CD4-positive, alpha-beta T cell treated with Interleukin-10 for 1 hour (primary cell): Measurements from ENCODE around the gene SELENOT.
A peak's percentile ranks its signal among the peaks of the same experiment; 100 is the strongest.
"Not testable (repeated sequence)": the region's sequence is repeated elsewhere in the genome, so short reads cannot be mapped to it uniquely, and the experiment has no call there.

Experiments
- DNase-seq: peaks from one replicate; pipeline ENCODE4 v3.0.0-alpha.2; 2020

The SELENOT gene

DNA sequence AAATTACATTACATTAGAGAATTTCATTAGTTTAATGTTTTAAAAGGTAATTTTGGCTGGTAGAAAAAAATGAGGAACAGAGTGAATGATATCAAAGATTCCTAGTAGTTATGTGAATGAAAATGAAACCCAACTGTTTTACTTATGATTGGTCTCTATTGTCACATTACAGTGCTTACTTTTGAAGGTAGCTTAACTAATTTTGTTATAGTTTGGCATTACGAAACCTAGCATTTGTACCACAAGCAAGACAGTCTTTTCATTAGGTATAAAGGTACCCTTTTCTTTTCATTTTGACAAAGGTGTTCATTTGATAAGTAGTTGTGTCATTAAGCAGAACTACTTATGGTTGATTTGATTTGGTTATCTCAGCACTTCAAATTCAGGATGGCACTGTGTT, 6.9 kb downstream of the SELENOT start:
- DNase-seq, result no peak

DNA sequence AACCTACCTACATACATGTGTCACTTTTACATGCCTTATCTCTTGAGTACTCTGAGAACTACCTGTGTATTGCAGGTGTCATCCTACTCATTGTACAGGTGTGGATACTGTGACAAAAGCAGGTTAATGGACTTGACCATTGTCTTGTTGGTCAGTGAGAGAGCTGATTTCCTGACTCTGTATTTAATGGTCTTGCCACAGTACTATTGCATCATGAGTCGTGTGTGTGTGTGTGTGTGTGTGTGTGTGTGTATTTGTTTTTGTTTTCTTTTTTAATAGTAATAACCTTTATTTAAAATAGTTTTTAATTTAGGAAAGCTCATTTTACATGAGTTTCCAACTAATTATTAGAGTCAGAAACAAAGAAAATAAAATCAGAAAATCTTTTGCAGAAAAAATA, 7.7 kb downstream of the SELENOT start:
- DNase-seq, result no peak

DNA sequence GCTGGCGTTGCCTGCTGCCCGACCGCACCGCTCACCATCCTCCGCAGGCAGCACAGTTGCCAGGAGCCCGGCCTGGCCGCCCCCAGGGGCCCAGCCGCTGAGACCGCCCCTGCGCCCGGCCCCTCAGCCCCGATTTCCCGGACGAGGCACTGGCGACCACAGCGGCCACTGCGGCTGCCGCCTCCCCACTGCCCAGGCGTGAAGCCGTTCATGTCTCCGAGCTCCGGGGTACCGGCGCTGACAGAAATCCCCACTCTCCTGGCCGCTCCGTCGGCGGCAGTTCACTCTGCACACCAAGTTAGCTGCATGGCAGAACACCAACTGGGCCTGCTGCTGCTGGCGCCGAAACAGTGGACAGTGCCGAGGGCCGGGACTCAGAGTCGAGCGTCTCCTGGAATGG, 8.5 kb downstream of the SELENOT start:
- DNase-seq, result no peak

DNA sequence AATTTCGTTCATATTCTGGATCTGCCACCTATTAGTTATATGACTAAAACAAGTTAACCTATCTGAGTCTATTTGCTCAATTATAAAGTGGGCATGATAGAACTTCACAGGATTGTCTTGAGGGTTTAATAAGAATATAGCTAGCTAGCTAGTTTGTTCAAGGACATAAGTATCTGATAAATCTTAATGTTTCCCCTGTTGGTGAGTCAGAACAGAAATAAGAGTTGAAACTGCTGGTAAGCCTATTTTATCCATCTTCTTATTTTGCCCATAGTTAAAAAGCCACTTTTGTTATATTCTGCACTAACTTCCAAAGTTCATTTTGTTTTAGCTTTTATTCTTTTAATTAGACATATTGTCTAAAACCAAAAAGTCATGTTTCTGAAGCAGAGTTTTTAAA, 9.4 kb downstream of the SELENOT start:
- DNase-seq, result no peak

DNA sequence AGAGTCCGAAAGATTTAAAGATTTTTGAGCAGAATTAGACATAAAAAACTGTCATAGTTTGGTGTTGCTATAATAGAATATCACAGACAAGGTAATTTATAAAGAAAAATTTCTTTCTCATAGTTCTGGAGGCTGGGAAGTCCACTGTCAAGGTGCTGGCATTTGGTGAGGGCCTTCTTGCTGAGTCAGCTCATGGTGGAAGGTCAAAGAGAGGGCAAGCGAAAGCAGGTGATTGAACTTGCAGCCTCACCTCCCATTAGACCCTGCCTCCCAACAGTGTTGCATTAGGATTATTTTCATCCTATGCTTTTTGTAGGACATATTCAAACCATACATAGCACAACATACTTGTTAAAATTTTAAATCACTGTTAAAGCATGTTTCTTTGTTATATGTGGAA, 9.9 kb downstream of the SELENOT start:
- no peak for DNase-seq

- DNase-seq, result no peak
Measured at GRCh38 chr3:150613709-150614480, 10.8 kb downstream of the SELENOT start.

- no peak for DNase-seq
Measured at GRCh38 chr3:150620002-150620689, 17.0 kb downstream of the SELENOT start.

- not testable (repeated sequence) for DNase-seq
Measured at GRCh38 chr3:150622955-150623354, 19.8 kb downstream of the SELENOT start.

DNA sequence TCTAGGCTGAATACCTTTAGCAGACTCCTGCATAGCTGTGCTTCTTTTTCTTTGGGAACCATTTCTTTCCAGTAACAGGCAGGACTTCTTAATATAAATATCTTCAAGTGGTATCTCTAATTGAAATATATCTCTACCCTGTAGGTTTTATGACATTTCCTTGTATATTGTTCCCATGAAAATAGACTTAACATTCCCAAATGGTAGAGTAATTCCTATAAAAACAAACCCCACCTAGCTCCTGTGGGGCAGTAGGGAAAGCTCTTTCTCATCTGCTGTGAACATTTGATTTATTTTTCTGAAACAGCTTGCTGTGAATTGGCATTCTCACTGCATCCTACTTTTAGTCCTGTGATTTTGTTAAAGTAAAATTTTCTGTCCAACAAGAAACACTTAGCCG, 20.8 kb downstream of the SELENOT start:
- no peak for DNase-seq

DNA sequence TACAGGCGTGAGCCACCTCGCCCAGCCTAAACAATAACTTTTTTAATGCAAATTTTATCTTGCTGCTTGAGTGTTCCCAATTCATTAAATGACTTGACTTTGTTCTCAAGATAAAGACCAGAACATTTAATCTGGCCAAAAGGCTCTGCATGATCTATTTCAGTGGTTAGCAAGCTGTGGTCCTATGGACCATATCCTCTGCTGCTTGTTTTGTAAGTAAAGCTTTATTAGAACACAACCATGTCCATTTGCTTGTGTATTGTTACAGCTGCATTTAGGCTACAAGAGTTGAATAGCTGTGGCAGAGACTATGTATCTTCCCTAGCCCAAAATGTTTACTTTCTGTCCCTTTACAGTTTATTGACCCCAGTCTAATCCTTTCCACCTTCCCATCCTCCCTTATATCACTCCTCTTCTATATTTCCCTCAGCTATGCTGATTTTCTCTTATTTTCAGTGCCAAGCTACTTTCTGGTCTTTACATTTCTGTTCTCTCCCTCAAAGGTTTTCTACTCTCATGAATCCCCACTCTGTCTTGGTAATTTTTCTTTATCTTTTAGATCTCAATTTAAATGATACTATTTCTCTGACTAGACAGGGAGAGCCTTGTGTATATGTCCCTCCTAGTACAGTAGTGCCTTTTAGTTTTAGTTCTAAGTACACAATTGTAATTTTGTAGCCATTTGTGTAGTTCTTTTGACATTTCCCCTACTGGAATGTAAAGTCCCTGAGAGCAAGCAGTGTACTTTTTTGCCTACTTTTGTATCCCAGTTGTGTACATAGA, 23.2 kb downstream of the SELENOT start:
- DNase-seq, result no peak

DNA sequence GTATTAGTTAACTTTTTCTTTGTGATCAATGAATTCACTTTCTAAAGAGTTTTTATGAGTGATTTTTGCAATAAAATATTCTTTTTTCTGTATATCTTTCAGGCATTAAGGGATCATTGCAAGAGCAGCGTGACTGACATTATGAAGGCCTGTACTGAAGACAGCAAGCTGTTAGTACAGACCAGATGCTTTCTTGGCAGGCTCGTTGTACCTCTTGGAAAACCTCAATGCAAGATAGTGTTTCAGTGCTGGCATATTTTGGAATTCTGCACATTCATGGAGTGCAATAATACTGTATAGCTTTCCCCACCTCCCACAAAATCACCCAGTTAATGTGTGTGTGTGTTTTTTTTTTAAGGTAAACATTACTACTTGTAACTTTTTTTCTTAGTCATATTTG, 24.4 kb downstream of the SELENOT start:
- DNase-seq, result no peak

DNA sequence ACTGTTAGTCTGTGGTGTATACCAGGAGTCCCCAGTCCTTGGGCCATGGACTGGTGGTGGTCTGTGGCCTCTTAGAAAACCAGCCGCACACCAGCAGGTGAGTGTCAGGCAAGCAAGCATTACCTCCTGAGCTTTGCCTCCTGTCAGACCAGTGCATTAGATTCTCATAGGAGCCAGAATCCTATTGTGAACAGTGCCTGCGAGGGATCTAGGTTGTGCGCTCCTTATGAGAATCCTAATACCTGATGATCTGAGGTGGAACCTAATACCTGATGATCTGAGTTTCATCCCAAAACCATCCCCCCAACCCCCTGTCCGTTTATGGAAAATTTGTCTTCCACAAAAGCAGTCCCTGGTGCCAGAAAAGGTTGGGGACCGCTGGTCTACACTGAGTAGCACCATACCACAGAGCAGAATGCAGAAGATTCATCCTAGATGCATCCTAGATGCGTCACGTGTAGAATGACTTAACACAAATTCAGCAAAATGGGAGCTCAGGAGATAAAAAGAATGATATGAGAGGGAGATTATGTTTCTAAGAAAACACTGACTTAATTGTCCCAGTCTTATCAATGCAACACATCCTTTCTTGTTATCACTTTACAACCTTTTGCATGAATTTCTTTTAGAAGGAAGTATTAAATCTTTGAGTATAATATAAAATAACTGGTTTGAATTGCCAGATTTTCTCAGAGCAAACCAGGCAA, 28.5 kb downstream of the SELENOT start:
- DNase-seq, result no peak

DNA sequence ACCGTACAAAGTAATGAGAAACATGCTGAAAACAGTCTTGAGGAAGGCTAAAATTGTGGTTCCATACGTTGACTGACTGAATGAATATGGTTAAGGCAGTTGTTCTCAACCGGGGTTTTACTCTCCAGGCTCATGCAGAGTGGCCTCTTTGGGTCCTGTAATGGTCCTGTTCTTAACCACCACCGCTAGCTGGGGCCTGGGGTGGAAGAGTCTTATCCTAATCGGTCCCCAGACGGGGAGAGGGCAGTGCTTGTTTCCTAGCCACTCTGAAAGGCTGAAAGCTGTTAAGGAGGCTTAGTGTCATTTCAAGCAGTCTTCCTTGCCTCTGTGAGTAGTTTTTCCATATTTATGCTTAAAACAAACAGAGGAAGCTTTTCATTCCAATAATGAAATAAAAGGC, 32.0 kb downstream of the SELENOT start:
- DNase-seq, result no peak

DNA sequence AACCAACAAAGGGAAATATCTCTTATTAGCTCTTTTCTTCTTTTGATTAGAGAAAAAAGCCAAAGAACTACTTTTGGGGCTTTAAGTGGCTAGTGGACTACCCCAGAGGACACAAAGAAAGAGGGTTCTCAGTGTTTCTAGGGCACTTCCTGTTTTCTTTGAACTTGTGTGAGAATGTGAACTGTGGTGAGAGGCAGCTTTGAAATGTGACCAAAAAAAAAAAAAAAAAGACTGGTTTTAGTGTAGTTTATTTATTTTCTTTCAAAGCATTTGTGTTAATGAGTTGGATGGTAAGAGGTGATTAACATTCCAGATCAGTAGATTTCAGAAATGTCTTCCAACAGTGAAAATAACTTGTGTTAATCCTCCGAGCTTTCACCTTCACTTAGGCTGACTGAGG, 32.4 kb downstream of the SELENOT start:
- peak; percentile 59 for DNase-seq

DNA sequence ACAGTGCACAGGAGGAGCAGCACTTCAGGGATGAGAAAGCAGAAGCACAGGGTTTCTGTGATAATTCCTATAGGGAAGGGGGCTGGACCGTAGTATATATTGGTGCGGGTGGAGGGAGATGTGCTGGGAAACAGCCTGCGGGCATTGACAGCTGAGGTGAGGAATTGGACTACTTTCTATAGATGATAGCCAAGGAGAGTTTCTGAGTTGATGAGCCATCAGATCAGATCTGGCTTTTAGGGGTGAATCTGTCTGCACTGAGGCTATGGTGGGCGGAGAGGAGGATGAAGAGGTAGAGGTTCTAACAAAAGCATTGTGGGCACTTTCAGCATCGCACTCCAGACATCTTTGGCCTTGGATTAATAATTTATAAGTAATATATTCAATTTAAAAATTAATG, 33.1 kb downstream of the SELENOT start:
- DNase-seq, result no peak

GRCh38 chr3:150639262-150639661, 36.1 kb downstream of the SELENOT start:
- DNase-seq, result no peak

- DNase-seq, result no peak
Measured at GRCh38 chr3:150640256-150640655, 37.1 kb downstream of the SELENOT start.

DNA sequence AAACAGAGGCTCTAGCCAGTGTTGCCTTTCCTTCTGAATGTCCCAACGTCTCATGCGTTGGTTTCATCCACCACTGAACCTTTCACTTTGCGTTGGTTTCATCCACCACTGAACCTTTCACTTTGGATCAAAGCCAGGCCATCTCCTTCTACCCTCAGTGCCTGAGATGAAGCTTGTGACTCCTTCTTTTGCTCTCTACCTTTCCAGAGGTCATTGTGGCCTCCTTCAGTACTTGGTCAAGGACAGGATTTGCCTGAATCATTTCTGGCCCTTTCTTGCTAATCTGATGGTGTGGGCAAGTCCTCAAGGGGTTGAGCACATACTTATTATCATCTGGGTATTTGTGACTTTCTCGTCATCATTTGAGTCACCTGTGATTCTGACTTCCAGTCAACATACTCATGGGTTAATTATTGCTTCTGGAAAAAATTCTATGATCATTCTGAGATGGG, 50.0 kb downstream of the SELENOT start:
- DNase-seq, result no peak

DNA sequence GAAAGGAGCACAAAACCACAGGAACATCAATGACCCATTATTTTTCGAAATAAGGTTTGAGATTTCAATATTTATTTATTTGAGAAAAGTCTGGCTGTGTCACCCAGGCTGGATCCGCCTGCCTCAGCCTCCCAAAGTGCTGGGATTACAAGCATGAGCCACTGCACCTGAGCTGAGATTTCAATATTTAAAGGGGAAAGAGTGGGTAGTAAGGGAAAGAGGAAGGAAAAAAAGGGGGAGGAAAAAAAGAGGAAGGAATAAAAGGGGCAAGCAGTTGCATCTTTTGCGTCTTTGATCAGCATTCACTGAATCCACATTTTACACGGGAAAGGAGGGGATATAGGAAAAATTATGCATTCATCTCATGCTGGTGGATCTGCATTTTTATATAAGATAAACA, 53.2 kb downstream of the SELENOT start:
- no peak for DNase-seq

DNA sequence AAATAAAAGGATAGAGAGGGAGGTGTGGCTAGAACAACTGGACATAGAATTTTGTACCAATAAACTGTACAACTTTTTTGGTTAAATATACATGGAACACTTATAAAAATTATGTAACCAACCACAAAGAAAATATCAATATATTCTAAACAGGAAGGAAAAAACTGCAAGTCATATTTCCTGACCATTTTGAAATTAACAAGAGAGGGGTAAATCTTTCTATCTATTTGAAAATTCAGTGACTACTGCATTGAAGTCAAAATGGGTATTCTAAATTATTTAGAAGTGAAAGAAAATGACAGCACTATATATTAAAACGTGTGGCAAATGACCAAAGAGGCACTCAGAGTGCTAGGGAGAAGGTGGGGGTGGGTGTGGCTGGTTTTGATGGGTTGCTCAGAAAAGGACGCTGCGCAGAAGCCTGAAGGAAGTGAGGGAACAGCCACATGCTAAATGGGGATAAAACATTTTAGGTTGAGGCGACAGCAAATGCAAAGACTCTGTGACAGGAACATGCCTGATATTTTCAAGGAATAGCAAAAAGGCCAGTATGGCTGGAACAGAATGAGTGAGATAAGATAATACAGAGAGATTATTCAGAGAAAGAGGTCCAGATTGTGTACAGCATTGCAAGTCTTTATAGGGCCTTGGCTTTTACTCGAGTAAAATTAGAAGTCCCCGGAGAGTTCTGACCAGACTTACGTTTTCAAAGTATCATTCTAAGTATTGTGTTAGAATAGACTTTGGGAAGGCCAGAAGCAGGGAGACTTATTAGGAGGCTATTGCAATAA, 59.5 kb downstream of the SELENOT start:
- no peak for DNase-seq

DNA sequence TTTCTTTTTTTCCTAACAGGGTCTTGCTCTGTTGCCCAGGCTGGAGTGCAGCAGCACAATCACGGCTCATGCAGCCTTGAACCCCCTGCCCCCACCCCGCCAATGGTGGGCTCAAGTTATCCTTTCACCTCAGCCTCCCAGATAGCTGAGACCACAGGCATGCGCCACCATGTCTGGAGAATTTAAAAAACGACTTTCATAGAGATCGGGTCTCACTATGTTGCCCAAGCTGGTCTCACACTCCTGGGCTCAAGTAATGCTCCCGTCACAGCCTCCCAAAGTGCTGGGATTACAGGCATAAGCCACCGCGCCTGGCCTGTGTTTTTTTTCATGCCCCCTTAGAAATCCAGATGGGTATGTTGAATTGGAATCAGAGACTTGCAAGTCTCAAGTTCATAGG, 60.3 kb downstream of the SELENOT start:
- no peak for DNase-seq

GRCh38 chr3:150666167-150666566, 63.0 kb downstream of the SELENOT start:
- no peak for DNase-seq
